Trophoblast cell (in vitro differentiated cells and primary cell): ENCODE data around the gene TSPAN3.

Experiments
- DNase-seq, 2 donors: peaks; one replicate each; pipeline ENCODE4 v3.0.0-alpha.2; 2016
- H2AFZ ChIP-seq: 2 replicates; pipeline ENCODE4 v1.6.1; 2013; ENCODE audit warnings: low read length, moderate library complexity, mild to moderate bottlenecking; ENCODE audit not compliant: insufficient read depth, poor library complexity
- H2AK5ac ChIP-seq: 2 replicates; pipeline ENCODE4 v1.6.1; 2013; ENCODE audit warnings: mild to moderate bottlenecking, low read length
- H2BK120ac ChIP-seq: 2 replicates; pipeline ENCODE4 v1.6.1; 2013; ENCODE audit warnings: low read length, mild to moderate bottlenecking, moderate library complexity; ENCODE audit not compliant: insufficient read depth, poor library complexity
- H2BK12ac ChIP-seq: 2 replicates; pipeline ENCODE4 v1.6.1; 2013; ENCODE audit warnings: mild to moderate bottlenecking, low read length, moderate library complexity
- H2BK5ac ChIP-seq: 2 replicates; pipeline ENCODE4 v1.6.1; 2013; ENCODE audit warnings: low read length, low read depth, moderate library complexity, mild to moderate bottlenecking; ENCODE audit not compliant: poor library complexity
- H3K14ac ChIP-seq: 2 replicates; pipeline ENCODE4 v1.6.1; 2013; ENCODE audit warnings: mild to moderate bottlenecking, low read length
- H3K18ac ChIP-seq: 2 replicates; pipeline ENCODE4 v1.6.1; 2013; ENCODE audit warnings: mild to moderate bottlenecking, low read length
- H3K23ac ChIP-seq: 2 replicates; pipeline ENCODE4 v1.6.1; 2013; ENCODE audit warnings: low read length
- H3K27ac ChIP-seq: 2 replicates; pipeline ENCODE4 v1.5.1; 2013; ENCODE audit warnings: low read depth, mild to moderate bottlenecking, inconsistent platforms, low read length, moderate library complexity
- H3K27me3 ChIP-seq: 2 replicates; pipeline ENCODE4 v1.6.1; 2013; ENCODE audit warnings: inconsistent platforms, mild to moderate bottlenecking, low read length, moderate library complexity; ENCODE audit not compliant: insufficient read depth
- H3K36me3 ChIP-seq, 2 experiments: 1 replicate in 1 of 2; 2 replicates in 1 of 2; pipeline ENCODE4 v1.6.1; 2013; ENCODE audit warnings: low read length in 2 of 2, mild to moderate bottlenecking in 2 of 2, moderate library complexity in 1 of 2; ENCODE audit not compliant: insufficient read depth in 2 of 2, control insufficient read depth in 1 of 2
- H3K4ac ChIP-seq: 2 replicates; pipeline ENCODE4 v1.6.1; 2013; ENCODE audit warnings: low read depth, mild to moderate bottlenecking, low read length, moderate library complexity
- H3K4me1 ChIP-seq, 2 experiments: 1 replicate in 1 of 2; 2 replicates in 1 of 2; pipeline ENCODE4 v1.6.1; 2013; ENCODE audit warnings: low read length in 2 of 2, mild to moderate bottlenecking in 2 of 2, moderate library complexity in 1 of 2; ENCODE audit not compliant: insufficient read depth in 2 of 2, control insufficient read depth in 1 of 2
- H3K4me2 ChIP-seq: 2 replicates; pipeline ENCODE4 v1.6.1; 2013; ENCODE audit warnings: inconsistent platforms, mild to moderate bottlenecking, low read length, moderate library complexity
- H3K4me3 ChIP-seq: 2 replicates; pipeline ENCODE4 v1.5.1; 2013; ENCODE audit warnings: mild to moderate bottlenecking, low read depth, low read length, inconsistent platforms
- H3K79me1 ChIP-seq: one replicate; pipeline ENCODE4 v1.6.1; 2013; ENCODE audit warnings: low read length
- H3K79me2 ChIP-seq: 2 replicates; pipeline ENCODE4 v1.6.1; 2013; ENCODE audit warnings: low read length, mild to moderate bottlenecking; ENCODE audit not compliant: control insufficient read depth, insufficient read depth, poor library complexity
- H3K9ac ChIP-seq: 2 replicates; pipeline ENCODE4 v1.6.1; 2013; ENCODE audit warnings: mild to moderate bottlenecking, low read length
- H3K9me3 ChIP-seq: 2 replicates; pipeline ENCODE4 v1.6.1; 2013; ENCODE audit warnings: low read depth, mild to moderate bottlenecking, control low read depth, inconsistent platforms, low read length; ENCODE audit not compliant: insufficient read depth
- H4K12ac ChIP-seq: 2 replicates; pipeline ENCODE4 v1.6.1; 2013; ENCODE audit warnings: low read depth, mild to moderate bottlenecking, low read length, moderate library complexity
- H4K8ac ChIP-seq: 2 replicates; pipeline ENCODE4 v1.6.1; 2013; ENCODE audit warnings: low read depth, mild to moderate bottlenecking, low read length, moderate library complexity
- H4K91ac ChIP-seq: one replicate; pipeline ENCODE4 v1.6.1; 2013; ENCODE audit warnings: low read depth, mild to moderate bottlenecking, low read length, moderate library complexity
- WGBS: extraction: QIAGEN DNeasy Blood & Tissue Kit; methylation state at CpG from one replicate; pipeline ENCODE4 v1.1.7; 2013; ENCODE audit warnings: missing lambda C conversion rate; ENCODE audit not compliant: insufficient read length, insufficient coverage; ENCODE audit errors: extremely low coverage; 5-methylcytosine and 5-hydroxymethylcytosine counted together

Gene TSPAN3

DNA sequence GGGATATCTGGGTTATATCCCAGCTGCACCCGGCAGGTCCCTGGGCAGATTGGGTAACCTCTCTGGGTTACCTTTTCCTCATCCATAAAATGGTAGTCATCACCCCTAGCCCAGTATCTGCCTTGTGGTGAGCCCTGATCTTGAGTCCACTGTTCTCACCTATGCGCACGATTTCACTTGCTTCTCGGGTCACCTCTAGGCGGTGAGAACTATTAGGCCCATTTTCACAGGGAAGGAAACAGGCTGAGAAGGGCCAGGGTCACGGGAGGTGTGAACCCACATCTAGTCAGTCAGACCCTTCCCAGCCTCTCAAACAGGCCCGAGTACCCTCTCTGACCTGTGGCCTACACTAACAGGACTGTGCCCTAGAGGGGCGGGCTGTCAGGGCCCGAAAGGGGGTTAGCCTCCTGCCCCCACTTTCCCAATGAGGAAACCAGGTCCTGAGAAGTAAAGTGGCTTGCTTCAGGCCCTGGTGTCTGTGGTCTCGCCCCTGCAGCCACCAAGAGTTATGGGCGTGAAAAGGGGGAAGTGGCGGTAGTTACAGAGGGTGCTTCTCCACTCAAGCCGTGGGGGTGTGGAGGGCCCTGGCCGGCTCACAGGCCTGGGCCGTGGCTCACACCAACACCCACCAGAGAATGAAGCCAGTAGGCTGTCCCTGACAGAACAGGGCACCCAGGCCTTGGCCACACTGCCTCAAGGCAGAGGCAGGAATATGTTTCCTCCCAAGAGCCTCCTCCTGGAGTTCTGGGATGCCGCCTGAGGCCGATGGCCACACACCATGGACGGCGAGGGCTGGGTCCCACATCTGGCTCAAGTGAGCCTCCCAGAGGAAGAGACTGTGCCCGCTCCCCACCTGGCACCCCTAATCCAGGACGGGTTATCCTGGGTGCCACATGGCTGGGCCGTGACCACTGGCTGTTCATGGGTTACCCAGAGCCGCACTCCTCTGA lies 56.5 kb downstream of the TSPAN3 start:
- Histone ChIP-seq H4K8ac (no peak overlapping the region), H4K91ac (no peak overlapping the region), H3K4me1 (no peaks in the 10 kb centered on the region), H3K4ac (no peak overlapping the region), H3K18ac (no peak overlapping the region), H3K79me2 (no peaks in the 10 kb centered on the region), H3K36me3 (no peaks in the 10 kb centered on the region), H3K79me1 (no peaks in the 10 kb centered on the region), H4K12ac (no peak overlapping the region), H3K4me3 (no peak overlapping the region), H3K27me3 (no peaks in the 10 kb centered on the region), H3K4me2 (no peak overlapping the region), H3K27ac (no peak overlapping the region), H2AFZ (no peak overlapping the region), H3K14ac (no peak overlapping the region), H3K9me3 (peaks cover 1% of the 10 kb centered on the region), H3K9ac (no peak overlapping the region), H2BK12ac (no peak overlapping the region), H3K23ac (no peak overlapping the region), H2BK120ac (no peak overlapping the region), H2AK5ac (no peak overlapping the region), H2BK5ac (no peak overlapping the region)
- WGBS: no CpG with 5 or more reads among the region's 23 CpGs
- DNase-seq: no peak

DNA sequence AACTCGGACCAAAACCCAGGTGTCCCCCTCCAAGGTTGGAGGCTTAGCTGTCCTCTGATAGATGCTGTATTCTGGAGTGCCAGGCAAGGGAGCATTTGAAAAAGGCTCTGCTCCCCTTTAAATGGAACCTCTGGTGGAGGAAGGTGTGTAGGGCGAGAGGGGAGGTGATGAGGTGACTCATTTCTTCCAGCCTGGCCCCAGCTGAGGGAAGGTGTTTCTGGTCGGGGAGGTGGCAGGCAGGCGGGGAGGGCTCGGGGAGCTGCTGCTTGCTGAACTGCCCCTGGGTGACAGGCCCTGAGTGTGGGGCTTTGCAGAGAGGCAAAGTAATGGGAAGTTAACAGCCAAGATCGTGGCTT lies 57.2 kb downstream of the TSPAN3 start:
- H2BK12ac ChIP-seq: no peak overlapping the region
- H2BK5ac ChIP-seq: no peak overlapping the region
- H3K9ac ChIP-seq: no peak overlapping the region
- H3K18ac ChIP-seq: no peak overlapping the region
- H3K23ac ChIP-seq: no peak overlapping the region
- no CpG with 5 or more reads among the region's 6 CpGs for WGBS
- H3K4me2 ChIP-seq: no peak overlapping the region
- H3K27me3 ChIP-seq: no peaks in the 10 kb centered on the region
- H3K79me2 ChIP-seq: no peaks in the 10 kb centered on the region
- H2AK5ac ChIP-seq: no peak overlapping the region
- no peaks in the 10 kb centered on the region for H3K4me1 ChIP-seq
- no peak overlapping the region for H3K4me3 ChIP-seq
- H2BK120ac ChIP-seq: no peak overlapping the region
- peaks cover 1% of the 10 kb centered on the region for H3K9me3 ChIP-seq
- no peak overlapping the region for H4K8ac ChIP-seq
- no peaks in the 10 kb centered on the region for H3K36me3 ChIP-seq
- DNase-seq: no peak
- H2AFZ ChIP-seq: no peak overlapping the region
- H3K27ac ChIP-seq: no peak overlapping the region
- no peak overlapping the region for H4K91ac ChIP-seq
- H4K12ac ChIP-seq: no peak overlapping the region
- H3K79me1 ChIP-seq: no peaks in the 10 kb centered on the region
- no peak overlapping the region for H3K14ac ChIP-seq
- no peak overlapping the region for H3K4ac ChIP-seq

DNA sequence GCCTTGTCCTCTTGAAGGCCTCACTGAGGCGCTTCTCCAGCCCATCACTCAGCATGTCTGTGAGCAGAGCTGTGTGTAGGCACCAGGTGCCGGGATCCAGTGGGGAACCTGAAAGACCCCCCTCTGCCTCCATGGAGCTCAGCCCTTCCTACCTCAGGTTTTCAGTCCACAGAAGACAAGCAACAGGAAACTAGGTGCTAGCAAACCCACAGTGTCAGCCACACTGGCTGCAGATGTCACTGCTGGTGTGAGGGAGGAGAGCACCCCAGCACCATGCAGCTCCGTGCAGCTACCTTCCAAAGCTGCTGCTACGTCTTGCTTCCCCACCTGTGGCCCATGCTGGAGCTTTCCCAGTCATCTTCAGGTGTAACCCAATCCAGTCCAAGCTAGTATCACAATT lies 58.0 kb downstream of the TSPAN3 start:
- no peak for DNase-seq
- Histone ChIP-seq H3K79me1 (no peaks in the 10 kb centered on the region), H3K79me2 (no peaks in the 10 kb centered on the region), H3K9ac (no peak overlapping the region), H3K36me3 (no peaks in the 10 kb centered on the region), H3K4me1 (no peaks in the 10 kb centered on the region), H3K4me2 (no peak overlapping the region), H2AFZ (no peak overlapping the region), H2BK120ac (no peak overlapping the region), H2BK5ac (no peak overlapping the region), H3K4ac (no peak overlapping the region), H4K91ac (no peak overlapping the region), H3K9me3 (peaks cover 2% of the 10 kb centered on the region), H3K27ac (no peak overlapping the region), H4K12ac (no peak overlapping the region), H3K27me3 (no peaks in the 10 kb centered on the region), H3K23ac (no peak overlapping the region), H4K8ac (no peak overlapping the region), H3K14ac (no peak overlapping the region), H2BK12ac (no peak overlapping the region), H2AK5ac (no peak overlapping the region), H3K18ac (no peak overlapping the region), H3K4me3 (no peak overlapping the region)
- no CpG with 5 or more reads among the region's 4 CpGs for WGBS

DNA sequence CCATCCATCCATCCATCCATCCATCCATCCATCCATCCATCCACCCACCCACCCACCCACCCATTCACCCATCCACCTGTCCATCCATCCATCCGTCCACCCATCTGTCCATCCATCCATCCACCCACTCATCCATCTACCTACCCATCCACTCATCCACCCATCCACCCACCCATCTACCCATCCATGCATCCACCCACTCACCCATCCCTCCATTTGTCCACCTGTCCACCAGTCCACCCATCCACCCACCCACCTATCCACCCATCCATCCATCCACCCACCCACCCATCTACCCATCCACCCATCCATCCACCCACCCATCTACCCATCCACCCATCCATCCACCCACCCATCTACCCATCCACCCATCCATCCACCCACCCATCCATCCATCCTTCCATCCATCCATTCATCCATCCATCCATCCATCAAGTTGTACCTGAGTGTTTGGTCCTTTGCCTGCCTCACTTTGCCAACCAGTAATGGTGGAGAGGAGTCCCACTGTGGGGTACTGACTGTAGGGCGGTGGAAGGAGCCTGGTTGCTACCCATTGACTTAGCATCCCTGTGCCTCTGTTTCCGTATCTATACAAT lies 58.7 kb downstream of the TSPAN3 start:
- Histone ChIP-seq H3K4me1 (no peaks in the 10 kb centered on the region), H3K79me2 (no peaks in the 10 kb centered on the region), H3K9me3 (peaks cover 3% of the 10 kb centered on the region), H3K36me3 (no peaks in the 10 kb centered on the region), H3K14ac (no peak overlapping the region), H2BK12ac (no peak overlapping the region), H3K4me2 (no peak overlapping the region), H3K18ac (no peak overlapping the region), H2BK120ac (no peak overlapping the region), H3K4ac (no peak overlapping the region), H2AFZ (no peak overlapping the region), H4K91ac (no peak overlapping the region), H3K23ac (no peak overlapping the region), H4K8ac (no peak overlapping the region), H3K4me3 (no peak overlapping the region), H4K12ac (no peak overlapping the region), H3K27ac (no peak overlapping the region), H2AK5ac (no peak overlapping the region), H3K27me3 (no peaks in the 10 kb centered on the region), H2BK5ac (no peak overlapping the region), H3K79me1 (no peaks in the 10 kb centered on the region), H3K9ac (no peak overlapping the region)
- no peak for DNase-seq
- WGBS: 100% methylated on average over 1 of the region's 3 CpGs
